Hepatocyte (in vitro differentiated cells): Measurements from ENCODE around the gene ROBO1.

Source experiments
- EZH2 ChIP-seq: fragments of 200-600 bp; sonication (generic); IDR thresholded peaks from 2 replicates; pipeline ENCODE4 v1.6.1; 2016; ENCODE audit warnings: antibody characterized with exemption, mild to moderate bottlenecking, borderline replicate concordance
- EZH2phosphoT487 ChIP-seq: fragments of 200-600 bp; sonication (generic); IDR thresholded peaks from one replicate; pipeline ENCODE4 v1.6.1; 2018; ENCODE audit warnings: antibody characterized with exemption, mild to moderate bottlenecking, low read depth, moderate library complexity; ENCODE audit not compliant: unreplicated experiment, severe bottlenecking
- TF ChIP-seq, protein P1 (sequence below): fragments of 200-600 bp; sonication (generic); IDR thresholded peaks from 2 replicates; pipeline ENCODE4 v1.5.1; 2016; ENCODE audit warnings: antibody characterized with exemption, mild to moderate bottlenecking; ENCODE audit not compliant: poor library complexity

DNA sequence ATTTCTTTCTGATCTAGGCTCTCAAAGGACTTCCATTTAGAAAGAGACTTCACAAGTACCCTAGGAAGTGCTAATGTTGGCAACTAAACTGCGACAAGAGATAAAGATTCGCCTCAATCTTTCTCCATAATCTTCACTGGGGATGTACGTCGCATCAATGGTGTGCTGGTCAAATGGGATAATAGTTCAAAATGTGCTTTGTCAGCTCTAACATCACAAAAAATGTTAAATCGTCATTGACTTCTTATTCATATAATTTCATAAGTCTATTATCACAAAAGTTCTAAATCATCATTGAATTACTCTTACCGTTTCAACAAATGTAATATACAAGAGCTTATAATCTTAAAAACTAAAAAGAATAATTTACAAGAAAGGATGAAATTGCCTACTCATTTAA lies 727.7 kb downstream of the ROBO1 start:
- TF ChIP-seq, protein P1, sequence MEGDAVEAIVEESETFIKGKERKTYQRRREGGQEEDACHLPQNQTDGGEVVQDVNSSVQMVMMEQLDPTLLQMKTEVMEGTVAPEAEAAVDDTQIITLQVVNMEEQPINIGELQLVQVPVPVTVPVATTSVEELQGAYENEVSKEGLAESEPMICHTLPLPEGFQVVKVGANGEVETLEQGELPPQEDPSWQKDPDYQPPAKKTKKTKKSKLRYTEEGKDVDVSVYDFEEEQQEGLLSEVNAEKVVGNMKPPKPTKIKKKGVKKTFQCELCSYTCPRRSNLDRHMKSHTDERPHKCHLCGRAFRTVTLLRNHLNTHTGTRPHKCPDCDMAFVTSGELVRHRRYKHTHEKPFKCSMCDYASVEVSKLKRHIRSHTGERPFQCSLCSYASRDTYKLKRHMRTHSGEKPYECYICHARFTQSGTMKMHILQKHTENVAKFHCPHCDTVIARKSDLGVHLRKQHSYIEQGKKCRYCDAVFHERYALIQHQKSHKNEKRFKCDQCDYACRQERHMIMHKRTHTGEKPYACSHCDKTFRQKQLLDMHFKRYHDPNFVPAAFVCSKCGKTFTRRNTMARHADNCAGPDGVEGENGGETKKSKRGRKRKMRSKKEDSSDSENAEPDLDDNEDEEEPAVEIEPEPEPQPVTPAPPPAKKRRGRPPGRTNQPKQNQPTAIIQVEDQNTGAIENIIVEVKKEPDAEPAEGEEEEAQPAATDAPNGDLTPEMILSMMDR, result no peak
- TF ChIP-seq EZH2 (no peak), EZH2phosphoT487 (no peak)
